K562 (cell line): Measurements from ENCODE around the gene CZIB. TPM values are rescaled to one million over a fixed set of nuclear protein-coding genes. Genes with fewer than 3 reads are reported as not detected.
A peak's percentile ranks its signal among the peaks of the same experiment; 100 is the strongest.

Experiments used
- ASH1L ChIP-seq: fragments of 450-650 bp; IDR thresholded peaks from 2 replicates; pipeline ENCODE4 v1.6.1; 2018; ENCODE audit warnings: borderline replicate concordance, mild to moderate bottlenecking, low read depth; ENCODE audit not compliant: partially characterized antibody
- FOXM1 ChIP-seq, 2 experiments: fragments of 450-650 bp in 1 of 2; sonication (generic) in 1 of 2; formaldehyde crosslinking in 1 of 2; IDR thresholded peaks; 2 replicates each; pipeline versions ENCODE4 v1.6.1 to v1.9.0; 2017 to 2022; ENCODE audit warnings: low read depth in 2 of 2, mild to moderate bottlenecking in 2 of 2, missing genetic modification reagents in 1 of 2, moderate library complexity in 1 of 2
- ILK ChIP-seq: fragments of 450-650 bp; IDR thresholded peaks from 2 replicates; pipeline ENCODE4 v1.6.1; 2016; ENCODE audit warnings: missing genetic modification characterization, low read depth, mild to moderate bottlenecking, missing compliant biosample characterization, moderate library complexity, borderline replicate concordance
- L3MBTL2 ChIP-seq: fragments of 450-650 bp; IDR thresholded peaks from 2 replicates; pipeline ENCODE4 v1.6.1; 2016; ENCODE audit warnings: mild to moderate bottlenecking, moderate library complexity
- NRF1 ChIP-seq, 2 experiments: fragments of 450-650 bp; IDR thresholded peaks in 1 of 2; conservative IDR thresholded peaks in 1 of 2; 2 replicates each; pipeline ENCODE4 v1.6.1; 2014; ENCODE audit warnings: mild to moderate bottlenecking in 2 of 2
- POLR2B ChIP-seq: fragments of 450-650 bp; IDR thresholded peaks from 2 replicates; pipeline ENCODE4 v1.6.1; 2018; ENCODE audit warnings: low read depth; ENCODE audit not compliant: partially characterized antibody
- POU5F1 ChIP-seq: fragments of 150-350 bp; IDR thresholded peaks from 2 replicates; pipeline ENCODE4 v1.6.1; 2014; ENCODE audit warnings: borderline replicate concordance, low read length, low read depth, mild to moderate bottlenecking; ENCODE audit not compliant: partially characterized antibody
- RAD21 ChIP-seq, 2 experiments: fragments of 250-450 bp in 1 of 2; fragments of 450-650 bp in 1 of 2; sonication (Bioruptor Pico) in 1 of 2; formaldehyde crosslinking in 1 of 2; IDR thresholded peaks in 1 of 2; conservative IDR thresholded peaks in 1 of 2; 2 replicates each; pipeline versions ENCODE4 v1.4.0 to v1.8.0; 2020 to 2022; ENCODE audit warnings: mild to moderate bottlenecking in 2 of 2, moderate library complexity in 1 of 2
- TFAM ChIP-seq: fragments of 250-450 bp; sonication (Bioruptor Pico); conservative IDR thresholded peaks from 2 replicates; pipeline ENCODE4 v1.5.0; 2021; ENCODE audit warnings: mild to moderate bottlenecking, moderate library complexity
- polyA plus RNA-seq, 8 experiments: library from polyadenylated mRNA; depleted of rRNA in 4 of 8; stranded (reverse) in 5 of 8; unstranded in 3 of 8; fragments of >200 nt; fragmentation: Nextera tagmentation in 2 of 8; fragmentation: Illumina TruSeq in 1 of 8; extraction: Ambion mirVana in 2 of 8; extraction: Trizol in 1 of 8; gene quantifications; 2 replicates each; pipeline versions ENCODE4 v1.2.1 to v1.2.3, GENCODE V29; 2011 to 2014; ENCODE audit warnings: inconsistent platforms in 1 of 8, missing spikeins in 1 of 8
- total RNA-seq, 7 experiments: library from RNA; depleted of rRNA in 6 of 7; stranded (reverse); fragments of >200 nt in 6 of 7; fragmentation: Illumina TruSeq in 2 of 7; extraction: Trizol in 2 of 7; gene quantifications; 2 replicates each; pipeline versions ENCODE4 v1.2.1 to v1.2.3, GENCODE V29; 2011 to 2021; ENCODE audit warnings: low replicate concordance in 1 of 7
- TF ChIP-seq, protein P1 (sequence below): sonication (generic); formaldehyde crosslinking; IDR thresholded peaks from 2 replicates; pipeline ENCODE4 v1.8.1; 2022; ENCODE audit warnings: missing genetic modification reagents
- TF ChIP-seq, protein P2 (sequence below): fragments of 450-650 bp; formaldehyde crosslinking; conservative IDR thresholded peaks from 2 replicates; pipeline ENCODE4 v1.4.0; 2022; ENCODE audit warnings: mild to moderate bottlenecking, missing genetic modification characterization
- TF ChIP-seq, protein P3 (sequence below): fragments of 250-450 bp; sonication (Bioruptor Pico); IDR thresholded peaks from 2 replicates; pipeline ENCODE4 v1.5.0; 2021; ENCODE audit warnings: mild to moderate bottlenecking, borderline replicate concordance
- TF ChIP-seq, protein P4 (sequence below): fragments of 450-650 bp; IDR thresholded peaks from 2 replicates; pipeline ENCODE4 v1.6.1; 2016; ENCODE audit warnings: low read depth, mild to moderate bottlenecking, moderate library complexity
- TF ChIP-seq, protein P5 (sequence below), 2 experiments: fragments of 200-800 bp in 1 of 2; sonication (Bioruptor generic) in 1 of 2; sonication (generic) in 1 of 2; formaldehyde crosslinking in 1 of 2; IDR thresholded peaks in 1 of 2; conservative IDR thresholded peaks in 1 of 2; 2 replicates each; pipeline versions ENCODE4 v1.5.0 to v1.6.1; 2016 to 2020; ENCODE audit warnings: missing compliant biosample characterization in 1 of 2, missing genetic modification characterization in 1 of 2, missing genetic modification reagents in 1 of 2
- TF ChIP-seq, protein P6 (sequence below): fragments of 250-450 bp; sonication (Bioruptor Pico); IDR thresholded peaks from 2 replicates; pipeline ENCODE4 v1.4.0; 2020; ENCODE audit warnings: mild to moderate bottlenecking, moderate library complexity

Gene CZIB
- total and polyA plus RNA-seq, 9 of the 15 experiments (the other 6 are each of a cell fraction or from before 2014, with no cell fraction given), result 52.6 to 111 (median 80.0) TPM

DNA sequence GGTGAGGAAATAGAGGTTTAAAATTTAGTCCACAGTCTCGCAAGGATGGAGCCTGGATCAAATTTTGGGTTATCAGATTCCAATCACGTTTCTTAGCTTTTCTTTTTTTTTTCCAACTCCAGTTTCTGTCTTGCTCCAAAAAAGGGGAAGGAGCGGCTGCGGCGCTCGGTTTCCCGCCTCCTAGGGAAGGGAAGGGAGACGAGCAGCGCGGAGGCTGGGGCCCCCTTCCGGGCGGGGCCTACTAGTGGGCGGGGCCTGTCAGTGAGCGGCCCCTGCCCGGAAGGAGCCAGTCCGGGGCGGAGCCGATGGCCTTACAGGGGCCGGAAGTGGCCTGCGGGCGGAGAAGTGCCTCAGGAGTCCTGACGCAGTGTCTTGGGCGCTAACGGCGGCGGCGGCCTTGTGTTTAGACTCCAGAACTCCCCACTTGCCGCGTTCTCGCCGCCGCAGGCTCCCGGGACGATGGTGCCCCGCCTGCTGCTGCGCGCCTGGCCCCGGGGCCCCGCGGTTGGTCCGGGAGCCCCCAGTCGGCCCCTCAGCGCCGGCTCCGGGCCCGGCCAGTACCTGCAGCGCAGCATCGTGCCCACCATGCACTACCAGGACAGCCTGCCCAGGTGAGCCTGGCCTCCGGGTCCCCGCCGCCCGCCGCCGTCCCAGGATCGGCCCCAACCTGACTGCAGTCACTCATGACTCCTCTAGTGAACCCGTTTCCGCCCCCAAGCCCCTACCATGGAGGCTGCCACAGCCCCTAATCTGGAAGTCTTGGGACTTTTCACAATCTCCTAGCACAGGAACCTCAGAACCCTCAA is 23.7 kb downstream of the CZIB start, which contains the start of gene CPT2 (continued):
- peak in 1 of 2 experiments; percentile 4; a peak in 1 of 4 replicates for TF ChIP-seq RAD21 (CRISPR knock-in tag; conservative IDR thresholded peaks at IDR 0.05 in 1 of 2, IDR thresholded peaks at IDR 0.05 in 1 of 2)
- peak; percentile 48; the same call in 1 of the 2 replicates for TF ChIP-seq FOXM1 (IDR thresholded peaks at IDR 0.05; ENCODE audit: low read depth)
- TF ChIP-seq FOXM1 (CRISPR knock-in tag; IDR thresholded peaks at IDR 0.05; ENCODE audit: low read depth), result no peak
- peak; percentile 86 for TF ChIP-seq L3MBTL2
- TF ChIP-seq NRF1 (conservative IDR thresholded peaks at IDR 0.05 in 1 of 2, IDR thresholded peaks at IDR 0.05 in 1 of 2), result peak; percentile 70 to 76
- TF ChIP-seq, protein P1, sequence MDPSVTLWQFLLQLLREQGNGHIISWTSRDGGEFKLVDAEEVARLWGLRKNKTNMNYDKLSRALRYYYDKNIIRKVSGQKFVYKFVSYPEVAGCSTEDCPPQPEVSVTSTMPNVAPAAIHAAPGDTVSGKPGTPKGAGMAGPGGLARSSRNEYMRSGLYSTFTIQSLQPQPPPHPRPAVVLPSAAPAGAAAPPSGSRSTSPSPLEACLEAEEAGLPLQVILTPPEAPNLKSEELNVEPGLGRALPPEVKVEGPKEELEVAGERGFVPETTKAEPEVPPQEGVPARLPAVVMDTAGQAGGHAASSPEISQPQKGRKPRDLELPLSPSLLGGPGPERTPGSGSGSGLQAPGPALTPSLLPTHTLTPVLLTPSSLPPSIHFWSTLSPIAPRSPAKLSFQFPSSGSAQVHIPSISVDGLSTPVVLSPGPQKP, result no peak
- TF ChIP-seq, protein P2, sequence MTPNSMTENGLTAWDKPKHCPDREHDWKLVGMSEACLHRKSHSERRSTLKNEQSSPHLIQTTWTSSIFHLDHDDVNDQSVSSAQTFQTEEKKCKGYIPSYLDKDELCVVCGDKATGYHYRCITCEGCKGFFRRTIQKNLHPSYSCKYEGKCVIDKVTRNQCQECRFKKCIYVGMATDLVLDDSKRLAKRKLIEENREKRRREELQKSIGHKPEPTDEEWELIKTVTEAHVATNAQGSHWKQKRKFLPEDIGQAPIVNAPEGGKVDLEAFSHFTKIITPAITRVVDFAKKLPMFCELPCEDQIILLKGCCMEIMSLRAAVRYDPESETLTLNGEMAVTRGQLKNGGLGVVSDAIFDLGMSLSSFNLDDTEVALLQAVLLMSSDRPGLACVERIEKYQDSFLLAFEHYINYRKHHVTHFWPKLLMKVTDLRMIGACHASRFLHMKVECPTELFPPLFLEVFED (CRISPR knock-in tag), result no peak
- TF ChIP-seq, protein P3, sequence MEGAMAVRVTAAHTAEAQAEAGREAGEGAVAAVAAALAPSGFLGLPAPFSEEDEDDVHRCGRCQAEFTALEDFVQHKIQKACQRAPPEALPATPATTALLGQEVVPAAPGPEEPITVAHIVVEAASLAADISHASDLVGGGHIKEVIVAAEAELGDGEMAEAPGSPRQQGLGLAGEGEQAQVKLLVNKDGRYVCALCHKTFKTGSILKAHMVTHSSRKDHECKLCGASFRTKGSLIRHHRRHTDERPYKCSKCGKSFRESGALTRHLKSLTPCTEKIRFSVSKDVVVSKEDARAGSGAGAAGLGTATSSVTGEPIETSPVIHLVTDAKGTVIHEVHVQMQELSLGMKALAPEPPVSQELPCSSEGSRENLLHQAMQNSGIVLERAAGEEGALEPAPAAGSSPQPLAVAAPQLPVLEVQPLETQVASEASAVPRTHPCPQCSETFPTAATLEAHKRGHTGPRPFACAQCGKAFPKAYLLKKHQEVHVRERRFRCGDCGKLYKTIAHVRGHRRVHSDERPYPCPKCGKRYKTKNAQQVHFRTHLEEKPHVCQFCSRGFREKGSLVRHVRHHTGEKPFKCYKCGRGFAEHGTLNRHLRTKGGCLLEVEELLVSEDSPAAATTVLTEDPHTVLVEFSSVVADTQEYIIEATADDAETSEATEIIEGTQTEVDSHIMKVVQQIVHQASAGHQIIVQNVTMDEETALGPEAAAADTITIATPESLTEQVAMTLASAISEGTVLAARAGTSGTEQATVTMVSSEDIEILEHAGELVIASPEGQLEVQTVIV, result no peak
- TF ChIP-seq, protein P4, sequence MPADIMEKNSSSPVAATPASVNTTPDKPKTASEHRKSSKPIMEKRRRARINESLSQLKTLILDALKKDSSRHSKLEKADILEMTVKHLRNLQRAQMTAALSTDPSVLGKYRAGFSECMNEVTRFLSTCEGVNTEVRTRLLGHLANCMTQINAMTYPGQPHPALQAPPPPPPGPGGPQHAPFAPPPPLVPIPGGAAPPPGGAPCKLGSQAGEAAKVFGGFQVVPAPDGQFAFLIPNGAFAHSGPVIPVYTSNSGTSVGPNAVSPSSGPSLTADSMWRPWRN, result no peak
- TF ChIP-seq, protein P5, sequence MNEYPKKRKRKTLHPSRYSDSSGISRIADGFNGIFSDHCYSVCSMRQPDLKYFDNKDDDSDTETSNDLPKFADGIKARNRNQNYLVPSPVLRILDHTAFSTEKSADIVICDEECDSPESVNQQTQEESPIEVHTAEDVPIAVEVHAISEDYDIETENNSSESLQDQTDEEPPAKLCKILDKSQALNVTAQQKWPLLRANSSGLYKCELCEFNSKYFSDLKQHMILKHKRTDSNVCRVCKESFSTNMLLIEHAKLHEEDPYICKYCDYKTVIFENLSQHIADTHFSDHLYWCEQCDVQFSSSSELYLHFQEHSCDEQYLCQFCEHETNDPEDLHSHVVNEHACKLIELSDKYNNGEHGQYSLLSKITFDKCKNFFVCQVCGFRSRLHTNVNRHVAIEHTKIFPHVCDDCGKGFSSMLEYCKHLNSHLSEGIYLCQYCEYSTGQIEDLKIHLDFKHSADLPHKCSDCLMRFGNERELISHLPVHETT (CRISPR knock-in tag; conservative IDR thresholded peaks at IDR 0.05 in 1 of 2, IDR thresholded peaks at IDR 0.05 in 1 of 2), result peak in 1 of 2 experiments; percentile 84; a peak in 2 of 4 replicates
- TF ChIP-seq POU5F1, result no peak
- peak; percentile 80 for TF ChIP-seq POLR2B
- TF ChIP-seq ASH1L, result no peak
- no peak for TF ChIP-seq ILK (tag)
- TF ChIP-seq, protein P6, sequence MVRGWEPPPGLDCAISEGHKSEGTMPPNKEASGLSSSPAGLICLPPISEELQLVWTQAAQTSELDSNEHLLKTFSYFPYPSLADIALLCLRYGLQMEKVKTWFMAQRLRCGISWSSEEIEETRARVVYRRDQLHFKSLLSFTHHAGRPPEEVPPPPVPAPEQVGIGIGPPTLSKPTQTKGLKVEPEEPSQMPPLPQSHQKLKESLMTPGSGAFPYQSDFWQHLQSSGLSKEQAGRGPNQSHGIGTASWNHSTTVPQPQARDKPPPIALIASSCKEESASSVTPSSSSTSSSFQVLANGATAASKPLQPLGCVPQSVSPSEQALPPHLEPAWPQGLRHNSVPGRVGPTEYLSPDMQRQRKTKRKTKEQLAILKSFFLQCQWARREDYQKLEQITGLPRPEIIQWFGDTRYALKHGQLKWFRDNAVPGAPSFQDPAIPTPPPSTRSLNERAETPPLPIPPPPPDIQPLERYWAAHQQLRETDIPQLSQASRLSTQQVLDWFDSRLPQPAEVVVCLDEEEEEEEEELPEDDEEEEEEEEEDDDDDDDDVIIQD (CRISPR knock-in tag), result no peak
- no peak for TF ChIP-seq TFAM (CRISPR knock-in tag)
